ENCODE measurements around the gene SPATA1. TPM values are rescaled to one million over a fixed set of nuclear protein-coding genes. Genes with fewer than 3 reads are reported as not detected.

The SPATA1 gene
- total RNA-seq, 2 experiments from 2014 or later: 1.4 to 4.8 TPM

DNA sequence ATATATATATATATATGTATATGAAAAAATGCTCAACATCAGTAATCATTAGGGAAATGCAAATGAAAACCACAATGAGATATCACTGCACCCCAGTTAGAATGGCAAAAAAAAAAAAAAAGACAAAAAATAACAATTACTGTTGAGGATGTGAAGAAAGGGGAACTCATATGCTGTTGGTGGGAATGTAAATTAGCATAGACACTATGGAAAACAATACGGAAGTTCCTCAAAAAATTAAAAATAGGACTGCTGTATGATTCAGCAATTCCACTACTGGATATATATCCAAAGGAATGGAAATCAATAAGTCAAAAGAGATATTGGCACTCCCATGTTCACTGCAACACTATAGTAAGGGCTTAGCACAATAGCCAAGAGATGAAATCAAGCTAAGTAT lies 109.6 kb downstream of the SPATA1 start:
- intact Hi-C loops (cut with micrococcal nuclease; ENCODE audit: unreplicated experiment): no loop called here
- Histone ChIP-seq H3K4me1 (ENCODE audit: insufficient read depth, low read length, poor library complexity, severe bottlenecking) (peaks cover 4% of the 10 kb centered on the region), H4K20me1 (ENCODE audit: insufficient read depth, low read length) (no peaks in the 10 kb centered on the region), H3K79me2 (ENCODE audit: insufficient read depth, low read depth, low read length) (no peaks in the 10 kb centered on the region), H3K27ac (ENCODE audit: low read depth, low read length, poor library complexity, severe bottlenecking) (no peak overlapping the region), H3K36me3 (ENCODE audit: insufficient read depth, low read length) (no peaks in the 10 kb centered on the region), H3K4me3 (ENCODE audit: low read depth, low read length, poor library complexity, severe bottlenecking) (no peak overlapping the region), H3K9me3 (ENCODE audit: low read length) (0 out of 2 replicates have a peak, but pooled peaks cover 3% of the 10 kb centered on the region), H3K9me2 (ENCODE audit: insufficient read depth, low read length) (no peaks in the 10 kb centered on the region), H2AFZ (ENCODE audit: low read length) (no peak overlapping the region), H3K4me2 (ENCODE audit: low read length) (no peak overlapping the region)
- TF ChIP-seq CTCF (conservative IDR thresholded peaks at IDR 0.05; ENCODE audit: low read length) (no peak), EZH2phosphoT487 (IDR thresholded peaks at IDR 0.05; ENCODE audit: borderline replicate concordance, low read depth, low read length) (no peak)
- no peak for DNase-seq (ENCODE audit: low spot score)
- ChIA-PET POLR2A (interaction anchor here (1.9 kb wide), 1 partner anchor 42 kb away, joined by 6 read pairs; no protein-coding TSS in a partner anchor), CTCF (ENCODE audit: unreplicated experiment) (no interaction called here)
- no TSS peak for BruUV-seq (replicated peaks)

Other genes with a start within 250 kb of the SPATA1 start
- gene SAMD13, start 204.7 kb upstream of the SPATA1 start, total RNA-seq (2014; rRNA removed; shearing (Covaris generic)): 5.6 and 5.7 TPM in 2 replicates
- gene SAMD13, start 204.7 kb upstream of the SPATA1 start, total RNA-seq (2022): 5.4 and 8.0 TPM in 2 replicates
- gene DNASE2B, start 107.9 kb upstream of the SPATA1 start, total RNA-seq (2014; rRNA removed; shearing (Covaris generic)): 0.22 TPM in 1 of 2 replicates, not detected in the other
- not detected in 2 replicates for gene DNASE2B, start 107.9 kb upstream of the SPATA1 start, total RNA-seq (2022)
- 56.3 and 57.9 TPM in 2 replicates for gene RPF1, start 27.1 kb upstream of the SPATA1 start, total RNA-seq (2014; rRNA removed; shearing (Covaris generic))
- gene RPF1, start 27.1 kb upstream of the SPATA1 start, total RNA-seq (2022): 47.1 and 49.7 TPM in 2 replicates
- gene GNG5, start 195 bp downstream of the SPATA1 start, total RNA-seq (2014; rRNA removed; shearing (Covaris generic)): 25.7 and 45.1 TPM in 2 replicates
- gene GNG5, start 195 bp downstream of the SPATA1 start, total RNA-seq (2022): 113 and 115 TPM in 2 replicates
- 4.5 and 5.9 TPM in 2 replicates for gene CTBS, start 68.1 kb downstream of the SPATA1 start, total RNA-seq (2014; rRNA removed; shearing (Covaris generic))
- 9.3 and 11.9 TPM in 2 replicates for gene CTBS, start 68.1 kb downstream of the SPATA1 start, total RNA-seq (2022)
- gene SSX2IP, start 184.1 kb downstream of the SPATA1 start, total RNA-seq (2014; rRNA removed; shearing (Covaris generic)): 24.1 and 29.9 TPM in 2 replicates
- gene SSX2IP, start 184.1 kb downstream of the SPATA1 start, total RNA-seq (2022): 24.4 and 28.1 TPM in 2 replicates

Measured in OCI-LY7 (cell line).